Body of pancreas (tissue), 4 donors: ENCODE data around the gene TWIST1.

Experiments
- CTCF ChIP-seq, 7 experiments: fragments of 450-650 bp in 4 of 7; fragments of 200-600 bp in 3 of 7; sonication (generic) in 3 of 7; IDR thresholded peaks; one replicate each; pipeline ENCODE4 v1.5.1; 2016 to 2019; ENCODE audit warnings: antibody characterized with exemption in 7 of 7
- POLR2A ChIP-seq, 3 donors: fragments of 450-650 bp; IDR thresholded peaks; one replicate each; pipeline ENCODE4 v1.6.1; 2016; ENCODE audit warnings: antibody characterized with exemption in 3 of 3, mild to moderate bottlenecking in 2 of 3

- TF ChIP-seq CTCF (IDR thresholded peaks at IDR 0.05) (no peak), POLR2A (IDR thresholded peaks at IDR 0.05) (no peak)
Observed at GRCh38 chr7:19128856-19129255, 11.4 kb upstream of the TWIST1 start.
